ENCODE data around the gene BRD2.

The BRD2 gene

DNA sequence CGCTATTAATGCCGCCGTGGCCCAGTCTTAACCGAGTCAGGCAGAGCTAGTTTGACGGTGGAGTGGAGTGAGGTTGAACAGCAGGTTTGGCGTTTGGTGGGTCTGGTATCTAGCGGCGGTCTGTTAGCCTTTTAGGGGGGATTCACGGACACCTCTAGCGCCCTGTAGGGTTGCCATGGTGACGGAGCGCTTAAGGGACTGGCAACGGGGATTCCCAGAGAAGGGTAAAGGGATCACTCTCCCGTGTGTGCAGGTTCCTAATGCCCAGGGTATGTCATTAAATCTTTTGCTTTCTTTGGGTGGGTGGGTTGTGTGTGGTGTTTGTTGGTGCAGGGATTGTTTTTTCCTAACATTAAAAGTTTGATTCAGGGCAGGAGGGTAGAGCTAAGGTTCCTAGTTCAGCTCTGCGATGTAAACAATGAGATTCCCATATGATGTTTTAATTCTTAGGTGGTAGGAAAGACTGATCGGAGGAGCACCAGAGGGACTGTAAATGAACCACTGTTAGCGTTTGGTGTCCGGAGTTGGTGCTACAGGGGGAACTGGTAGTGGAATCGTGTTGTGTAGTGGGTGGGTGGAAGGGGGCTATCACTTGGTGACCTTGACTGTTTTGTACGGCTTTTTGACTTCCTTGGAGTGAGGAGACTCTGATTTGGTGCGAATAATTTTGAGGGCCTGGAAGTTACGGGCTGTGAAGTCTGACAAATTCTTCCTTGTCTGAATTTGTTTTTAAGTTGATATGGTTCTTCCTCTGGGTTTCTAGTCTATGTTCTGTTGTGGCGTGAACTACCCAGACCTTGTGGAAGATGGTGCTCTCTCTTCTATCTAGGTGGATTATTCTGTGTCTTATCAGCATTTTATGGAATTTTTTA lies 5.0 kb downstream of the BRD2 start:
- DNase-seq = peak; percentile 52

- DNase-seq = peak; percentile 49
Measured at GRCh38 chr6:32974016-32974333, 5.6 kb downstream of the BRD2 start.

DNA sequence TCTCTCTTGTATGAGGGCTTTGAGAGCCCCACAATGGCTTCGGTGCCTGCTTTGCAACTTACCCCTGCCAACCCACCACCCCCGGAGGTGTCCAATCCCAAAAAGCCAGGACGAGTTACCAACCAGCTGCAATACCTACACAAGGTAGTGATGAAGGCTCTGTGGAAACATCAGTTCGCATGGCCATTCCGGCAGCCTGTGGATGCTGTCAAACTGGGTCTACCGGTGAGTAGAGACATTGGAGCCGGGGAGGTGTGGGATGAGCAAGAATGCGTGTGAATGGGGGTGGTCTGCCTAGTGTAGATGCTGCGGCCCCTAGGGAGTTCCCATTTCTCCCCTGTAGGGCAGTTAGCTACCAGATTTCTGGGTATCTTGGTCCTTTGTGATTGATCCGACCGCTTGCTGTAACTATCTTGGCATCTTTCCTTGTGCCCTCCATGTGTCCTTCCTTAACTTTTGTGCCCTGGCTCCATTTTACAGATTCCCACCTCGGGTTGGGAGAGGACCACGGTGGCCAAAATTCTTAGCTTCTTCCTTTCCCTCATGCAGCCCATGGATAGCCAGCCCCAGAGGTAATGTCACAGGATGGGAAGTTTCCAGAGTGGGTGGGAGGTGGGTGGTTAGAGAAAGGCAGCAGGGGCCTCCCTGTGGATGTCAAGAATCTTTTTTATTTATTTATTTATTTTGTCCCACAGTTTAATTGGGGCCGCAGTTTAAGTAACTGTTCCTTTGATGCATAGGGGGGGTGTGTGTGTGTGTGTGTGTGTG lies 6.3 kb downstream of the BRD2 start:
- no peak for DNase-seq

- no peak for DNase-seq
Measured at GRCh38 chr6:32975886-32976285, 7.5 kb downstream of the BRD2 start.

DNA sequence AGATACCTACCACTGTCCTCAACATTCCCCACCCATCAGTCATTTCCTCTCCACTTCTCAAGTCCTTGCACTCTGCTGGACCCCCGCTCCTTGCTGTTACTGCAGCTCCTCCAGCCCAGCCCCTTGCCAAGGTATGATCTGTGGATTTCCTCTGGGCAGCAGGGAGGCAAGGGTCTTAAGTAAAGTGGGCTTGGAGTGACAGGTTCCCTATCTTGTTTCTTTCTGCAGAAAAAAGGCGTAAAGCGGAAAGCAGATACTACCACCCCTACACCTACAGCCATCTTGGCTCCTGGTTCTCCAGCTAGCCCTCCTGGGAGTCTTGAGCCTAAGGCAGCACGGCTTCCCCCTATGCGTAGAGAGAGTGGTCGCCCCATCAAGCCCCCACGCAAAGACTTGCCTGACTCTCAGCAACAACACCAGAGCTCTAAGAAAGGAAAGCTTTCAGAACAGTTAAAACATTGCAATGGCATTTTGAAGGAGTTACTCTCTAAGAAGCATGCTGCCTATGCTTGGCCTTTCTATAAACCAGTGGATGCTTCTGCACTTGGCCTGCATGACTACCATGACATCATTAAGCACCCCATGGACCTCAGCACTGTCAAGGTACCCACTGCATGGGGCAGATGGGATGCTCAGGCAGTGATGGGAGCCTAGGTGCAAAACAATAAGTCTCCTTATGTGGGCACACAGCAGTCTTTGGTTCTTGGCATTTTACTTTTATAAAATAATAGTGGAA lies 8.1 kb downstream of the BRD2 start:
- DNase-seq = no peak

DNA sequence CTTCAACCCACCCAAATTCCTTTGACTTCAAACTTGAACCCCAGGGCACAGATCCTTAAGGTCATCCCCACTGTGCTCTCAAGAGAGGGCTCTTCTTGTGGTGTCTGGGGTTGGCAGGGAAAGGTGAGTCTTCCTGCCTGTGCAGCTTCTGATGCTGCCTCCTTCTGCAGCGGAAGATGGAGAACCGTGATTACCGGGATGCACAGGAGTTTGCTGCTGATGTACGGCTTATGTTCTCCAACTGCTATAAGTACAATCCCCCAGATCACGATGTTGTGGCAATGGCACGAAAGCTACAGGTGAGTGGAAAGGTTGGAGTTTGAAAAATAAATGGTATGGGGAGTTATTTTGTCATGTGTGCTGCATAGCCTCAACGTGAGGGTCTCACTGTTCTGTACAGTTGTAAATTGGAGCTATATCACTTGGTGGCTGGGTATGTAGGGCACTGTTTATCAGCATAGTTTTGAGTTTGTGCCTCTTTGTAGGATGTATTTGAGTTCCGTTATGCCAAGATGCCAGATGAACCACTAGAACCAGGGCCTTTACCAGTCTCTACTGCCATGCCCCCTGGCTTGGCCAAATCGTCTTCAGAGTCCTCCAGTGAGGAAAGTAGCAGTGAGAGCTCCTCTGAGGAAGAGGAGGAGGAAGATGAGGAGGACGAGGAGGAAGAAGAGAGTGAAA lies 9.0 kb downstream of the BRD2 start:
- DNase-seq = no peak

- no peak for DNase-seq
Measured at GRCh38 chr6:32977953-32978324, 9.5 kb downstream of the BRD2 start.

DNA sequence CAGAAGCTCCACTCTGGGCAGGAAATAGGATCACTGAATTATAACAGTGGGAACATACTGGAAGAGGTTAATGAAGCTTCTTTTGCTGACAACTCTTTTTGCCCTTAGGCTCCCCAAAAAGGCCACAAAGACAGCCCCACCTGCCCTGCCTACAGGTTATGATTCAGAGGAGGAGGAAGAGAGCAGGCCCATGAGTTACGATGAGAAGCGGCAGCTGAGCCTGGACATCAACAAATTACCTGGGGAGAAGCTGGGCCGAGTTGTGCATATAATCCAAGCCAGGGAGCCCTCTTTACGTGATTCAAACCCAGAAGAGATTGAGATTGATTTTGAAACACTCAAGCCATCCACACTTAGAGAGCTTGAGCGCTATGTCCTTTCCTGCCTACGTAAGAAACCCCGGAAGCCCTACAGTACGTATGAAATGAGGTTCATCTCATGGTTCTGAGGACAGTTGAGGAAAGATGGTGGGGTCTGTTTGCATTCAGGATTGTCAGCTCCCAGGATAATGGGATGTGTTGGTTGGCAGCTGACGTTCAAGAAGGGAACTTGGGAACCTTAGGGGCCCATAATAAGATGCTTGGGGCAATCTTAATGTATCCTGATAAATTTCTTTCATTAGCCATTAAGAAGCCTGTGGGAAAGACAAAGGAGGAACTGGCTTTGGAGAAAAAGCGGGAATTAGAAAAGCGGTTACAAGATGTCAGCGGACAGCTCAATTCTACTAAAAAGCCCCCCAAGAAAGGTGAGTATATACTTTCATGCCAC lies 11.5 kb downstream of the BRD2 start:
- DNase-seq = no peak

- DNase-seq = no peak
Measured at GRCh38 chr6:32980488-32981038, 12.2 kb downstream of the BRD2 start.

- no peak for DNase-seq
Measured at GRCh38 chr6:32982084-32982701, 13.8 kb downstream of the BRD2 start.

DNA sequence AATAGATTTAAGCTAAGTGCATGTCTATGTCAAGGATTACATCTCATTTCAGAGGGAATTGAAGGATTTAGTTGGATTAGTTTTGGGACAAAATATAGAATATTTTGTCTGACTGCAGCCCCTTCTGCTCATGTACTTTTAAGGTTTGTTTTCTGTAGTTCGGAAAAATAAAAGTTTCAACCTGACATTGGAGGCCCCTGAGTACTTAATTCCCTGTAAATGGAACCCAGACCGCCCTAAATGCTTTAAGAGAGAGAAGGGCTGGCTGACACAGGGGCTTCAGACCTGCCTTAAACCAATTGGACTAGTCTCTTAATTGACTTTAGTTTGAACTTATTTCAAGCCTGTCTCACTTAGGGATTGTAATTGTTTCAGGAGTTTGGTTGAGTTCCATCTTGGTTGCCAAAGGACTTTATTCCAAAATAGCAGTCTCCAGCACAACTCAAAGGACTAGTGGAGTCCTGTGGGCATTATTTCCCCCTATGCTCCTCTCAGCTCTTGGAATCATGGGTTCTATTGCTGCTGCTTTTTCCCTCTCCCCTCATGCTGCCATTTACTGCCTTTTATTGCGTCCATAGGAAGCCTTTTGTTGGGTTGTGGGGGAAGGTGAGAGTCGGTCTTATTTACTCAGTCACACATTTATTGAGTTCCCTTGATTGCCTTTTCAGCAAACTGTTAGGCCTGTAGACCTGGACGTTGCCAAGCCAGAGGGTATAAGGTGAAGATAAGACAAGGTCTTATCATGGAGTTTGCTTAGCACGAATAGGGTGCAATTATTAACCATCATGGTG lies 14.5 kb downstream of the BRD2 start:
- no peak for DNase-seq

- DNase-seq = no peak
Measured at GRCh38 chr6:32983493-32983848, 15.1 kb downstream of the BRD2 start.

- no peak for DNase-seq
Measured at GRCh38 chr6:32983964-32984621, 15.7 kb downstream of the BRD2 start.

DNA sequence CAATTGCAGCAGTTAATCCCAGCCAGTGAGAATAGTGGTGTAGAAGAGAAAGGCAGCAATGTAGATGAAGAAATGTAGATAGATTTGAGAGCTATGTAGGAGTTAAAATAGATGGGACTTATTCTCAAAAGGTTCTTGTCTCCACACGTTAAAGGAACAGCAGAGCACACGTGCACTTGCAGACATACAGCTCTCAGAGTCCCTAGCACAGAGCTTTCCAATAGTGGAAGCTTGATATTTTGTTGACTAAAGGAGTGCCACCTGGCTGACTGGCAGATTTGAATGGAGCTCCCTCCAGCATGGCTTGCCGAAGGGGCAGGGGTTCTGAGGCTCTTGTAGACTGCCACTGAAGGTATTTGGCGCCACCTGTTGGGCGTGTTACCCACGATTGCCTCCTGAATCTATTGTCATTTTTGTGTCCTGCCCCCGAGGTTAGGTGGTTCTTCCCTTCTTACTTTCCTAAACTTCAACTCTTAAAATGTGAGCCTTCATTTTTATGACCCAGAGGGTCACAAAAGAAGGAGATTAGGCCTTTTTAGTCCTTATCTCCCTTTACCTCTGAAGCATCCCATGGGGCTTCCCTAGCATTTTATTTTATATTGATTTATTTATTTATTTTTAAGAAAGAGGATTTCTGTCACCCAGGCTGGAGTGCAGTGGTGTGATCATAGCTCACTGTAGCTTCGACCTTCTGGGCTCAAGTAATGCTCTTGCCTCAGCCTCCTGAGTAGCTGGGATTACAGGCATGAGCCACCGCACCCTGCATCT lies 16.4 kb downstream of the BRD2 start:
- DNase-seq = peak; percentile 96

GRCh38 chr6:32989368-32989767 lies 21.0 kb downstream of the BRD2 start:
- DNase-seq = no peak

GRCh38 chr6:32991972-32992371 lies 23.6 kb downstream of the BRD2 start:
- no peak for DNase-seq

DNA sequence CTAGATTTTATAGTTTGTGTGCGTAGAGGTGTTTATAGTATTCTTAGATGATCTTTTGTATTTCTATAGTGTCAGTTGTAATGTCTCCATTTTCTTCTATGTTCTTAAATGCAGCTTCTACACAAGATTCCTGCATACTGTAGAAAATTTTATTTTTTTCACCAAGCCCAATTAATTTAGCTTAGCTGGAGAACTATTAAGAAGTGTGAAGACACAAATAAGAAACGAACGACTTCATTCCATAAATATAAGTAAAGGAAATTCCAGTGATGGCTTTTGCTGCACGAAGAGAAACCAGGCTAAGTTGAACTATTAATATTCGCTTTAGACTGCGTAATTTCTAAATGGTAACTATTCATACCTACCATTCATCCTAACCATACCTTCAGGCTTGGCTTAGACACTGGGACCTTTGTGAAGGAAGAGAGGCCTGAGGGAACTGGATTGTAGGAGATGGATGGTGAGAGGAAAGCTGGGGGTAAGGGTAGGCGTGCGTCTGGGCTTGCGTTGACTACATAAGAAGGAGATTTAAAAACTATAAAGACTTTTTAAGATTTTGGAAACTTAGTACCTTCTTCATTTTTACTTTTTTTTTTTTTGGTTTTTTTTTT lies 25.1 kb downstream of the BRD2 start:
- no peak for DNase-seq

- DNase-seq = no peak
Measured at GRCh38 chr6:32995448-32995847, 27.1 kb downstream of the BRD2 start.

DNA sequence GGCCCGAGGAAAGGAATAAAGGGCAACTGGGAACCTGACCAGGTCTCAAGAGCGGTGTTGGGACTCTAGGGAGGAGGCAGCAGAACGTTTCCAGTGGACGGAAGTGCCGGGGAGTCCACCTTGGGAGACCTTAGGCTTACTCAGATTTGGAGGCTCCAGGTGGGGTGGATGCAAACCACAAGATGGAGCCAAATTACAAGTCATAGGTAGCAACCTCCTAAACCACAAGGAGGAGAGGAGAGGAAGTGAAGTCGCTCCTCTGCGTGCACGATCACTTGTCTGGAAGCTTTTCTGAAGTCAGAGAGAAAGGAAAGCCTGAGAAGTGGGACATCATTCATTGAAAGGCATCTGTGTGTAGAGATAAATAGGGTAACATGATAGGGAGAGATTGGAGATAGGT lies 31.7 kb downstream of the BRD2 start:
- peak; percentile 30 for DNase-seq

Data from CD4-positive, alpha-beta T cell treated with Interleukin-17A for 4 hours (primary cell).